IMR-90 (cell line): ENCODE data around the gene TTC28. TPM values are rescaled to one million over a fixed set of nuclear protein-coding genes. Genes with fewer than 3 reads are reported as not detected.

Source experiments
- ATAC-seq: fragments of 200-7000 bp; cut with Tn5 transposase; 2 replicates; pipeline ENCODE4 v1.9.1; 2020; ENCODE audit warnings: low read depth, mild to moderate bottlenecking, moderate library complexity
- BruUV-seq: library from RNA; stranded (reverse); fragments of 400-500 nt; replicated peaks from 2 replicates; lab custom pipeline; 2021; lab: Mats Ljungman, UMichigan
- CTCF ChIA-PET: fragments of 300-600 bp; formaldehyde crosslinking; extraction: SDS; loops from one replicate; lab custom pipeline; 2021; ENCODE audit warnings: antibody characterized with exemption; lab: Yijun Ruan, JAX
- POLR2A ChIA-PET: fragments of 300-600 bp; sonication (Branson Sonifier 250); formaldehyde crosslinking; loops from one replicate; lab custom pipeline; 2022; ENCODE audit warnings: antibody characterized with exemption; ENCODE audit not compliant: unreplicated experiment; lab: Charles Lee
- DNase-seq: peaks from one replicate; pipeline ENCODE4 v3.0.0; 2013
- H2AFZ ChIP-seq: replicated peaks from 2 replicates; pipeline ENCODE3; 2013; ENCODE audit warnings: low read length, mild to moderate bottlenecking; ENCODE audit not compliant: poor library complexity
- H2AK5ac ChIP-seq: 2 replicates; pipeline ENCODE4 v1.6.1; 2013; ENCODE audit warnings: low read depth, low read length, inconsistent platforms
- H2AK9ac ChIP-seq: replicated peaks from 2 replicates; pipeline ENCODE3; 2013; ENCODE audit warnings: mild to moderate bottlenecking, low read depth, low read length, moderate library complexity; ENCODE audit not compliant: poor library complexity
- H2BK120ac ChIP-seq: 2 replicates; pipeline ENCODE4 v1.6.1; 2013; ENCODE audit warnings: low read depth, low read length, inconsistent platforms
- H2BK15ac ChIP-seq: 3 replicates; pipeline ENCODE4 v1.6.1; 2013; ENCODE audit warnings: low read depth, low read length, inconsistent platforms
- H2BK20ac ChIP-seq: 2 replicates; pipeline ENCODE4 v1.6.1; 2013; ENCODE audit warnings: low read depth, mild to moderate bottlenecking, inconsistent platforms, low read length, moderate library complexity
- H2BK5ac ChIP-seq: 2 replicates; pipeline ENCODE4 v1.6.1; 2013; ENCODE audit warnings: mild to moderate bottlenecking, low read depth, low read length, inconsistent platforms; ENCODE audit not compliant: poor library complexity, severe bottlenecking
- H3K14ac ChIP-seq: replicated peaks from 2 replicates; pipeline ENCODE4 v1.6.1; 2013; ENCODE audit warnings: low read depth, low read length, inconsistent platforms
- H3K18ac ChIP-seq: 2 replicates; pipeline ENCODE4 v1.6.1; 2013; ENCODE audit warnings: low read depth, low read length, control low read depth
- H3K23ac ChIP-seq: 2 replicates; pipeline ENCODE4 v1.6.1; 2013; ENCODE audit warnings: low read depth, low read length, inconsistent platforms
- H3K27ac ChIP-seq: 2 replicates; pipeline ENCODE4 v1.5.1; 2013; ENCODE audit warnings: mild to moderate bottlenecking, control low read depth, low read length; ENCODE audit not compliant: insufficient read depth
- H3K27me3 ChIP-seq: 2 replicates; pipeline ENCODE4 v1.6.1; 2013; ENCODE audit warnings: low read length; ENCODE audit not compliant: control insufficient read depth, insufficient read depth
- H3K36me3 ChIP-seq: 2 replicates; pipeline ENCODE4 v1.6.1; 2013; ENCODE audit warnings: low read length, mixed read lengths; ENCODE audit not compliant: control insufficient read depth, insufficient read depth
- H3K4ac ChIP-seq: 2 replicates; pipeline ENCODE4 v1.6.1; 2013; ENCODE audit warnings: low read depth, low read length, inconsistent platforms
- H3K4me1 ChIP-seq: 2 replicates; pipeline ENCODE4 v1.6.1; 2013; ENCODE audit warnings: low read length, mixed read lengths; ENCODE audit not compliant: control insufficient read depth, insufficient read depth
- H3K4me2 ChIP-seq: 2 replicates; pipeline ENCODE4 v1.6.1; 2013; ENCODE audit warnings: low read depth, mild to moderate bottlenecking, control low read depth, low read length, moderate library complexity
- H3K4me3 ChIP-seq: 2 replicates; pipeline ENCODE4 v1.5.1; 2013; ENCODE audit warnings: low read depth, mild to moderate bottlenecking, control low read depth, low read length, moderate library complexity; ENCODE audit not compliant: insufficient read depth
- H3K56ac ChIP-seq: 2 replicates; pipeline ENCODE4 v1.6.1; 2013; ENCODE audit warnings: low read length, inconsistent platforms; ENCODE audit not compliant: insufficient read depth; ENCODE audit errors: extremely low read depth
- H3K79me1 ChIP-seq, 2 experiments: 2 replicates each; pipeline ENCODE4 v1.6.1; 2013; ENCODE audit warnings: low read length in 2 of 2, inconsistent platforms in 1 of 2, low read depth in 1 of 2
- H3K9ac ChIP-seq: 2 replicates; pipeline ENCODE4 v1.6.1; 2013; ENCODE audit warnings: low read depth, low read length, control low read depth
- H3K9me1 ChIP-seq: 2 replicates; pipeline ENCODE4 v1.6.1; 2013; ENCODE audit warnings: low read length, inconsistent platforms; ENCODE audit not compliant: insufficient read depth
- H3K9me3 ChIP-seq: 2 replicates; pipeline ENCODE4 v1.6.1; 2013; ENCODE audit warnings: low read length; ENCODE audit not compliant: control insufficient read depth, insufficient read depth
- H4K20me1 ChIP-seq: 2 replicates; pipeline ENCODE4 v1.6.1; 2013; ENCODE audit warnings: low read length, inconsistent platforms; ENCODE audit not compliant: insufficient read depth
- H4K5ac ChIP-seq: 2 replicates; pipeline ENCODE4 v1.6.1; 2013; ENCODE audit warnings: mild to moderate bottlenecking, low read depth, low read length, control low read depth
- H4K8ac ChIP-seq, 2 experiments: 2 replicates each; pipeline ENCODE4 v1.6.1; 2013; ENCODE audit warnings: low read depth in 2 of 2, low read length in 2 of 2, control low read depth in 1 of 2, inconsistent platforms in 1 of 2
- H4K91ac ChIP-seq: 2 replicates; pipeline ENCODE4 v1.6.1; 2013; ENCODE audit warnings: low read depth, low read length, inconsistent platforms; ENCODE audit not compliant: insufficient read depth
- WGBS, 2 experiments: methylation state at CpG; one replicate each; pipeline versions ENCODE4 v1.1.5 to v1.1.7; 2013; ENCODE audit warnings: missing lambda C conversion rate in 2 of 2; ENCODE audit not compliant: insufficient read length in 1 of 2; ENCODE audit errors: extremely low coverage in 2 of 2; 5-methylcytosine and 5-hydroxymethylcytosine counted together
- dilution Hi-C: fragments of 300-500 bp; cut with HindIII; formaldehyde crosslinking; loops from one replicate; pipeline ENCODE4 v1.14.3; 2018; ENCODE audit warnings: low sequenced_read_pairs; ENCODE audit not compliant: unreplicated experiment
- in situ Hi-C: fragments of 300-500 bp; cut with MboI; formaldehyde crosslinking; loops from 3 replicates; pipeline ENCODE4 v1.14.3; 2019; ENCODE audit warnings: low sequenced_read_pairs, inconsistent platforms, mixed read lengths
- intact Hi-C: fragments of 100-400 bp; cut with micrococcal nuclease; formaldehyde crosslinking; loops from 2 replicates; pipeline ENCODE4 v1.10.0; 2022
- polyA plus RNA-seq, 3 experiments: library from polyadenylated mRNA; depleted of rRNA; stranded (reverse); fragments of >200 nt; gene quantifications; 2 replicates each; pipeline ENCODE4 v1.2.3, GENCODE V29; 2012; ENCODE audit warnings: low replicate concordance in 1 of 3
- total RNA-seq: library from RNA; depleted of rRNA; stranded (reverse); fragments of >200 nt; gene quantifications from 2 replicates; pipeline ENCODE4 v1.2.3, GENCODE V29; 2012
- TF ChIP-seq, protein P1 (sequence below): conservative IDR thresholded peaks from 2 replicates; pipeline ENCODE4 v1.5.1; 2012; ENCODE audit warnings: mild to moderate bottlenecking, low read depth, low read length, improper control_type of control experiment

The TTC28 gene
- total and polyA plus RNA-seq, 2 of the 4 experiments (the other 2 are of a cell fraction), result 5.6 to 13.3 TPM

DNA sequence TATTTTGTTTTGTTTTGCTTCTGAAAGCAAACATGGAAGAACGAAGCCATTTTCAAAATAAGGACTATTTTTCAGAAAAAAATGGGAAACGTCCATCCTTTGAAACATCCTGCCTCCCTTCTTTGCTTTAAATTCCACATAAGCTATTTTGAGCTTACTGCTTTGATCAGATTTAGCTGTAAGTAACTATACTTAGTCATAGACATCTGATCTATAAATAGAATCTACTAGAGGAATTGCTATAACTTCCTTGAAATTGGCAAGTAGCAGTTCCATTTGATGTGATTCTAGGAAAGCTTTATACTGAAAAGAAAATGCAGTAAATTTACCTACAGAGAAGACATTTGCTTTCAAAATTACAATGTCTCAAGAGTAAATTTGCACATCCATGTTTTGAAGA lies 305.8 kb downstream of the TTC28 start:
- peaks cover 11 to 17% of the 10 kb centered on the region in 2 experiments; a peak in 3 of 4 replicates for H3K79me1 ChIP-seq
- ChIA-PET CTCF (no interaction called here), POLR2A (no interaction called here)
- H2BK20ac ChIP-seq, result no peak overlapping the region
- no peak overlapping the region for H3K14ac ChIP-seq
- H3K18ac ChIP-seq, result no peak overlapping the region
- H2BK5ac ChIP-seq, result no peak overlapping the region
- TF ChIP-seq, protein P1, sequence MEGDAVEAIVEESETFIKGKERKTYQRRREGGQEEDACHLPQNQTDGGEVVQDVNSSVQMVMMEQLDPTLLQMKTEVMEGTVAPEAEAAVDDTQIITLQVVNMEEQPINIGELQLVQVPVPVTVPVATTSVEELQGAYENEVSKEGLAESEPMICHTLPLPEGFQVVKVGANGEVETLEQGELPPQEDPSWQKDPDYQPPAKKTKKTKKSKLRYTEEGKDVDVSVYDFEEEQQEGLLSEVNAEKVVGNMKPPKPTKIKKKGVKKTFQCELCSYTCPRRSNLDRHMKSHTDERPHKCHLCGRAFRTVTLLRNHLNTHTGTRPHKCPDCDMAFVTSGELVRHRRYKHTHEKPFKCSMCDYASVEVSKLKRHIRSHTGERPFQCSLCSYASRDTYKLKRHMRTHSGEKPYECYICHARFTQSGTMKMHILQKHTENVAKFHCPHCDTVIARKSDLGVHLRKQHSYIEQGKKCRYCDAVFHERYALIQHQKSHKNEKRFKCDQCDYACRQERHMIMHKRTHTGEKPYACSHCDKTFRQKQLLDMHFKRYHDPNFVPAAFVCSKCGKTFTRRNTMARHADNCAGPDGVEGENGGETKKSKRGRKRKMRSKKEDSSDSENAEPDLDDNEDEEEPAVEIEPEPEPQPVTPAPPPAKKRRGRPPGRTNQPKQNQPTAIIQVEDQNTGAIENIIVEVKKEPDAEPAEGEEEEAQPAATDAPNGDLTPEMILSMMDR, result no peak
- no peaks in the 10 kb centered on the region for H3K9me1 ChIP-seq
- no peak overlapping the region for H2AK5ac ChIP-seq
- no peak overlapping the region for H4K8ac ChIP-seq
- H2AFZ ChIP-seq, result no peak overlapping the region
- DNase-seq, result peak; percentile 66
- no peak overlapping the region for H3K4me3 ChIP-seq
- no peaks in the 10 kb centered on the region; the same call in 1 of the 2 replicates for H4K20me1 ChIP-seq
- H4K91ac ChIP-seq, result no peak overlapping the region
- ATAC-seq, result peak; percentile 46; the same call in 1 of the 2 replicates
- no peak overlapping the region for H3K27ac ChIP-seq
- no peak overlapping the region for H2AK9ac ChIP-seq
- H3K23ac ChIP-seq, result no peak overlapping the region
- H3K9me3 ChIP-seq, result no peaks in the 10 kb centered on the region
- in situ Hi-C loops, result no loop called here
- no peak overlapping the region for H4K5ac ChIP-seq
- no peaks in the 10 kb centered on the region for H3K4me1 ChIP-seq
- H3K4me2 ChIP-seq, result no peak overlapping the region; the same call in 1 of the 2 replicates
- BruUV-seq, result no TSS peak
- H3K9ac ChIP-seq, result no peak overlapping the region
- intact Hi-C loops, result no loop called here
- H3K27me3 ChIP-seq, result no peaks in the 10 kb centered on the region
- no CpG with 5 or more reads among the region's 2 CpGs for WGBS, 2 experiments
- no peak overlapping the region for H3K56ac ChIP-seq
- dilution Hi-C loops, result no loop called here
- H2BK15ac ChIP-seq, result no peak overlapping the region
- no peaks in the 10 kb centered on the region for H3K36me3 ChIP-seq
- no peak overlapping the region for H3K4ac ChIP-seq
- H2BK120ac ChIP-seq, result no peak overlapping the region
